ENCODE measurements around the gene PDE3A.

The PDE3A gene

GRCh38 chr12:20476551-20476950 lies 108.2 kb downstream of the PDE3A start:
- DNase-seq (ENCODE audit: low spot score): no peak
- in situ Hi-C loops (cut with MboI; ENCODE audit: low pct_unique_long_range_greater_than_20kb, low sequenced_read_pairs, unreplicated experiment): no loop called here
- no peak for TF ChIP-seq CTCF (IDR thresholded peaks at IDR 0.05; ENCODE audit: extremely low read depth, insufficient read depth, missing control alignments)

- TF ChIP-seq CTCF (IDR thresholded peaks at IDR 0.05; ENCODE audit: extremely low read depth, insufficient read depth, missing control alignments): no peak
- DNase-seq (ENCODE audit: low spot score): no peak
- in situ Hi-C loops (cut with MboI; ENCODE audit: low pct_unique_long_range_greater_than_20kb, low sequenced_read_pairs, unreplicated experiment): no loop called here
These were observed 108.9 kb downstream of the PDE3A start for GRCh38 chr12:20477255-20477654.

GRCh38 chr12:20477672-20478071 lies 109.3 kb downstream of the PDE3A start:
- no peak for TF ChIP-seq CTCF (IDR thresholded peaks at IDR 0.05; ENCODE audit: extremely low read depth, insufficient read depth, missing control alignments)
- in situ Hi-C loops (cut with MboI; ENCODE audit: low pct_unique_long_range_greater_than_20kb, low sequenced_read_pairs, unreplicated experiment): no loop called here
- DNase-seq (ENCODE audit: low spot score): no peak

DNA sequence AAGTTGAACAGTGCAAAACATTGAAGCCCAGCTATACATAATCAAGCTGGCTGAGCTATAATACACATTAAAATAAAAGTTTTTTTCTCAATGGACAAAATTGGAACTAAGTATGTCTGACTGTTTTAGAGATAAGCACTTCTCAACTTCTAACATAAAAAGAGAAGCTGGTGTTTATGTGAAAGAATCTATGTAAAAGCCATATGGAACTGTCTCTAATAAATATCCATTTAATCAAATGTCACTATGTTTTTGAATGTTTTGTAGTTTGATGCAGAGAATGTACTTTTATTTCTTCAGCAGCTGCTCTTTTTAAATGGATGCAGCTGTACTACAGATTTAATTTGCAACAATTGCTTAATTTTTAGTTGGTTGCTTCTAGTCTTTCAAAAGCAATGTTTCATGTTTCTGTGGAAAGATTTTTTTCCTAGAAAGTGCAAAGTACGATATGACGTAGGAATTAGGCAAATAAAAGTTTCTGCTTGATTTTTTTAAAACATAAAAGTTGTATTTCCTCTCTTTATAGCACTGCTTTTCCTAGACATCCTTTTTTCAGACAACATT lies 114.2 kb downstream of the PDE3A start:
- no peak for TF ChIP-seq CTCF (IDR thresholded peaks at IDR 0.05; ENCODE audit: extremely low read depth, insufficient read depth, missing control alignments)
- DNase-seq (ENCODE audit: low spot score): no peak
- in situ Hi-C loops (cut with MboI; ENCODE audit: low pct_unique_long_range_greater_than_20kb, low sequenced_read_pairs, unreplicated experiment): no loop called here

DNA sequence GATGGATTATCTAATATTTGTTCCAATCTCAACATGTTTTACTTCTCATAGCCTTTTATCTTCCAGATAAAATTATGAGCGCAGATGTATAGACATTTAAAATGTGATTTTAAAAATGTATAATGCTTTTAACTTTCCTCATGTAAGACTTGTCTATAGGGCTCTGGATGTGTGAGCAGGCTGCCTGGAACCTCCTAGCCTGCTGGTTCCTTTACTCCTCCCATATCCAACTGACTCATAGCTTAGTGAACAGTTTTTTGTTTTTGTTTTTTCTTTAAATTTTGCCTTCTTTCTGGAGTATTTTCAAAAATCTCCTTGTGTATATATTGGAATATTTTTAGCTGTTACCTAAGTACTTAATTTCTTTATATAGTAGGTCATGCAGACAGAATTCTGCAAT lies 115.4 kb downstream of the PDE3A start:
- no peak for TF ChIP-seq CTCF (IDR thresholded peaks at IDR 0.05; ENCODE audit: extremely low read depth, insufficient read depth, missing control alignments)
- in situ Hi-C loops (cut with MboI; ENCODE audit: low pct_unique_long_range_greater_than_20kb, low sequenced_read_pairs, unreplicated experiment): no loop called here
- no peak for DNase-seq (ENCODE audit: low spot score)

- no peak for TF ChIP-seq CTCF (IDR thresholded peaks at IDR 0.05; ENCODE audit: extremely low read depth, insufficient read depth, missing control alignments)
- DNase-seq (ENCODE audit: low spot score): no peak
- in situ Hi-C loops (cut with MboI; ENCODE audit: low pct_unique_long_range_greater_than_20kb, low sequenced_read_pairs, unreplicated experiment): no loop called here
These were observed 117.9 kb downstream of the PDE3A start for GRCh38 chr12:20486233-20486632.

- no peak for DNase-seq (ENCODE audit: low spot score)
- in situ Hi-C loops (cut with MboI; ENCODE audit: low pct_unique_long_range_greater_than_20kb, low sequenced_read_pairs, unreplicated experiment): no loop called here
- no peak for TF ChIP-seq CTCF (IDR thresholded peaks at IDR 0.05; ENCODE audit: extremely low read depth, insufficient read depth, missing control alignments)
These were observed 119.2 kb downstream of the PDE3A start for GRCh38 chr12:20487519-20487918.
